Ishikawa (cell line): ENCODE measurements around the gene OR4C6.

ENCODE experiments used
- CEBPB ChIP-seq: IDR thresholded peaks from 2 replicates; pipeline ENCODE4 v1.6.1; 2012
- CREB1 ChIP-seq: IDR thresholded peaks from 2 replicates; pipeline ENCODE4 v1.6.1; 2012; ENCODE audit warnings: low read depth
- EGR1 ChIP-seq: IDR thresholded peaks from 2 replicates; pipeline ENCODE4 v1.6.1; 2012
- EP300 ChIP-seq: IDR thresholded peaks from 2 replicates; pipeline ENCODE4 v1.6.1; 2012; ENCODE audit warnings: borderline replicate concordance
- FOXM1 ChIP-seq: IDR thresholded peaks from 2 replicates; pipeline ENCODE4 v1.6.1; 2012; ENCODE audit warnings: low read depth, borderline replicate concordance
- NFIC ChIP-seq: IDR thresholded peaks from 2 replicates; pipeline ENCODE4 v1.6.1; 2012
- RAD21 ChIP-seq: IDR thresholded peaks from 2 replicates; pipeline ENCODE4 v1.6.1; 2012; ENCODE audit warnings: low read depth
- TAF1 ChIP-seq: IDR thresholded peaks from 2 replicates; pipeline ENCODE4 v1.6.1; 2012; ENCODE audit warnings: low read depth, mild to moderate bottlenecking
- TCF12 ChIP-seq: IDR thresholded peaks from 2 replicates; pipeline ENCODE4 v1.6.1; 2012; ENCODE audit warnings: low read depth
- TEAD4 ChIP-seq: IDR thresholded peaks from 2 replicates; pipeline ENCODE4 v1.6.1; 2012
- USF1 ChIP-seq: IDR thresholded peaks from 2 replicates; pipeline ENCODE4 v1.6.1; 2012
- YY1 ChIP-seq: IDR thresholded peaks from 2 replicates; pipeline ENCODE4 v1.6.1; 2012; ENCODE audit warnings: low read depth
- ZBTB7A ChIP-seq: IDR thresholded peaks from 2 replicates; pipeline ENCODE4 v1.6.1; 2012; ENCODE audit warnings: low read depth
- TF ChIP-seq, protein P1 (sequence below): IDR thresholded peaks from 2 replicates; pipeline ENCODE4 v1.6.1; 2012; ENCODE audit warnings: low read depth, mild to moderate bottlenecking
- TF ChIP-seq, protein P2 (sequence below): IDR thresholded peaks from 2 replicates; pipeline ENCODE4 v1.6.1; 2012

The OR4C6 gene

DNA sequence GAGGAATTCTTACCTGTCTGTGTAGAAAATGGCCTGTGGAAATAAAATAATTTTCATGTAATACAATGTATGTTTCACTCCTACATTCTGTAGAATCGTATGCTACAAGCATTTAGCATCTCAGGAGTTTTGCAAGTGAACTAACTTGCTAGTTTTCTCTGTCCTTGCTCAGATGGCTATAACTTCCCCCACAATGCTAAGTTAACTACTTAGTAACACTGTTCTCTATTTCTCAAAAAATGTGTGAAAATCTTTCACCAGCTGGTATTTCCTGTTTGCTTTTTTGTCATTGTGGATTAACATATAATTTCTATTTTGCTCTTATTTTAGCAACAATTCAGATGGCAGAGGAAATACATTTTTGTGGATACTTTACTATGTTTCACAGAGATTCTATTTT lies 9.4 kb upstream of the OR4C6 start:
- TF ChIP-seq, protein P1, sequence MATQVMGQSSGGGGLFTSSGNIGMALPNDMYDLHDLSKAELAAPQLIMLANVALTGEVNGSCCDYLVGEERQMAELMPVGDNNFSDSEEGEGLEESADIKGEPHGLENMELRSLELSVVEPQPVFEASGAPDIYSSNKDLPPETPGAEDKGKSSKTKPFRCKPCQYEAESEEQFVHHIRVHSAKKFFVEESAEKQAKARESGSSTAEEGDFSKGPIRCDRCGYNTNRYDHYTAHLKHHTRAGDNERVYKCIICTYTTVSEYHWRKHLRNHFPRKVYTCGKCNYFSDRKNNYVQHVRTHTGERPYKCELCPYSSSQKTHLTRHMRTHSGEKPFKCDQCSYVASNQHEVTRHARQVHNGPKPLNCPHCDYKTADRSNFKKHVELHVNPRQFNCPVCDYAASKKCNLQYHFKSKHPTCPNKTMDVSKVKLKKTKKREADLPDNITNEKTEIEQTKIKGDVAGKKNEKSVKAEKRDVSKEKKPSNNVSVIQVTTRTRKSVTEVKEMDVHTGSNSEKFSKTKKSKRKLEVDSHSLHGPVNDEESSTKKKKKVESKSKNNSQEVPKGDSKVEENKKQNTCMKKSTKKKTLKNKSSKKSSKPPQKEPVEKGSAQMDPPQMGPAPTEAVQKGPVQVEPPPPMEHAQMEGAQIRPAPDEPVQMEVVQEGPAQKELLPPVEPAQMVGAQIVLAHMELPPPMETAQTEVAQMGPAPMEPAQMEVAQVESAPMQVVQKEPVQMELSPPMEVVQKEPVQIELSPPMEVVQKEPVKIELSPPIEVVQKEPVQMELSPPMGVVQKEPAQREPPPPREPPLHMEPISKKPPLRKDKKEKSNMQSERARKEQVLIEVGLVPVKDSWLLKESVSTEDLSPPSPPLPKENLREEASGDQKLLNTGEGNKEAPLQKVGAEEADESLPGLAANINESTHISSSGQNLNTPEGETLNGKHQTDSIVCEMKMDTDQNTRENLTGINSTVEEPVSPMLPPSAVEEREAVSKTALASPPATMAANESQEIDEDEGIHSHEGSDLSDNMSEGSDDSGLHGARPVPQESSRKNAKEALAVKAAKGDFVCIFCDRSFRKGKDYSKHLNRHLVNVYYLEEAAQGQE = no peak
- TF ChIP-seq CEBPB (no peak), USF1 (no peak)
- TF ChIP-seq, protein P2, sequence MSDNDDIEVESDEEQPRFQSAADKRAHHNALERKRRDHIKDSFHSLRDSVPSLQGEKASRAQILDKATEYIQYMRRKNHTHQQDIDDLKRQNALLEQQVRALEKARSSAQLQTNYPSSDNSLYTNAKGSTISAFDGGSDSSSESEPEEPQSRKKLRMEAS = no peak

DNA sequence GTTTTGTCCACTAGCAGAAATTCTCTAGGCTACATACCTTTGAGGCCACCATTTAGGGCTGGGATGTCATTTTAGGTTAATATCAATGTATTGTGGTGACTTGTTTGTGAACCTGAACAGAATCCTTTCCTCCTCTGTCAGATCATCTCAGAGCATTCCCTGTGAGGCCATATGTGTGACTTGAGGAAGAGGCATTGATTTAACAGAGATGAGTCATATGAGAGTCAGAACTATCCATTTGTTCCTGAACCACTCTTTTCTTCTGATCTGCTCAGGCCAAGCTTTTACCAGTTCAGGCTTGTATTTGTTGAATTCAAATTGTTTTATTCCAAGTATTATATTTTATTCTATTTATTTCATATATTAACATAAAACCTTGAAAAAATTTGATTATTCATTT lies 6.9 kb upstream of the OR4C6 start:
- TF ChIP-seq FOXM1 (no peak), NFIC (no peak), EGR1 (no peak), USF1 (no peak), TEAD4 (no peak), TAF1 (no peak), EP300 (no peak), CEBPB (no peak), RAD21 (no peak)
- TF ChIP-seq, protein P2 = no peak

- TF ChIP-seq, protein P2 = no peak
- no peak for TF ChIP-seq EP300
- TF ChIP-seq TCF12 = no peak
- no peak for TF ChIP-seq RAD21
- no peak for TF ChIP-seq ZBTB7A
- TF ChIP-seq CREB1 = no peak
- no peak for TF ChIP-seq NFIC
- no peak for TF ChIP-seq USF1
- TF ChIP-seq YY1 = no peak
- no peak for TF ChIP-seq FOXM1
- TF ChIP-seq CEBPB = no peak
These were observed 3.9 kb upstream of the OR4C6 start for GRCh38 chr11:55658031-55658573.

DNA sequence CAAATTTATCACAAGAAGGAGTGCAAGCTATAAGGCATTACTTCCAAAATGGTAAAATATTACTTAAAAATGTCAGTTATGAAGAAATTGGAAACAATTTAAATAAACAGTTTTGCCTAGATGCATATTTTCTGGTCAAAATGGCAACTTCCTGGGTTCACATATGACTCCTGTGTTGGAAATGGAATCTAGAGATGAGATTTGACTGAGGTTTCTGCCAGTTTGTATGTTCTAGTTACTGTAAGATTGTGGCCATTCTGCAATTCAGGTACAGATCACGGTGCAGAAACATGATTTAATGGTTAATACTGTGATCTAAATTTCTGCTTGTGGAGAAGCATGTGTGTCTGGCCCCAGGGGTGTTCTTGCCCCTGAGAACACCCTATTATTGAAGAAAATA lies 3.4 kb upstream of the OR4C6 start:
- TF ChIP-seq CREB1 (no peak), RAD21 (no peak)

GRCh38 chr11:55669376-55669775 lies 7.4 kb downstream of the OR4C6 start:
- TF ChIP-seq, protein P1 = no peak
- TF ChIP-seq RAD21 = no peak
- TF ChIP-seq ZBTB7A = no peak
- no peak for TF ChIP-seq TAF1
- TF ChIP-seq TCF12 = no peak
- no peak for TF ChIP-seq CEBPB
- no peak for TF ChIP-seq CREB1
- TF ChIP-seq, protein P2 = no peak
- TF ChIP-seq FOXM1 = no peak
- no peak for TF ChIP-seq EP300
- no peak for TF ChIP-seq USF1
- TF ChIP-seq TEAD4 = no peak
- TF ChIP-seq EGR1 = no peak
- no peak for TF ChIP-seq YY1
